Daoy (cell line): ENCODE measurements around the gene DMBX1. TPM values are rescaled to one million over a fixed set of nuclear protein-coding genes. Genes with fewer than 3 reads are reported as not detected.

Experiments used
- DNase-seq: peaks from one replicate; pipeline ENCODE4 v3.0.0-alpha.2; 2015; ENCODE audit warnings: low read depth
- total RNA-seq: library from RNA; depleted of rRNA; stranded (reverse); fragments of >200 nt; shearing (Covaris generic); gene quantifications from 2 replicates; pipeline ENCODE4 v1.2.3, GENCODE V29; 2014

The DMBX1 gene
- total RNA-seq, 1 experiment from 2014 or later: 0.80 TPM

DNA sequence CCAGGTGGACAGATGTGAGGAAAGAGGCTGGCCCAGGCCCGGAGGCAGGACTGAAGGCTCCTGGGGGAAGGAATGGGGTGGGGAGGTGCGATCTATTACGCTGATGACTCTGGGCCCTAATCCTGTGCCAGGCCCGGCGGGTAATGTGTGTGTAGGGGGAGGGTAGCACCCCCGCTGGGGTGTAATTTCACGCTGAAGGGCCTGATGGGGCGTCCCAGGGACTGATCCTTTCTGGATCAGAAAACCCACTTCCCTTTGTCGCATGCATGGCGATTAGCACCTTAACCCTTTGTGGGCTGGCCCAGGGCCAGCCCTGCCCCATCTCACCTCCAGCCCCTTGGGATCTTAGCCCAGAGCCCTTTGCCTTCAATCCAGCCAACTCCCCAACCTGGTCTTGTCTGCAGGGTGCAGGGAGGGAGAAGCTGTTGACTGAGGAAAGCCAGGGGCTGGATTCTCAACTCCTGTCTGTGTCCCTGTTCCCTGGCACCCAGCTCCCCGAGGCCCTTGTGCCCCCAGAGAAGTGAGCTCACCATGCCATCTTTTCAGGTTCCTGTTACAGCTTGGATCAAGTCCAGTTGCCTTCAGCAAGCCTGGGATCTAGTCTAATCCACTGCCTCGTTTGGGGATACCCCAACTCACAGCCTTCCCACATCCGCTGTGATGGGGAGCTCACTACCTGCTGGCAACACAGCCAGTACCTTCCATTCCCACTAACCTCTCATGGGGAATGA is 35.8 kb downstream of the DMBX1 start:
- DNase-seq: peak; percentile 50

- no peak for DNase-seq
Observed at GRCh38 chr1:46526013-46526690, 36.5 kb downstream of the DMBX1 start.

DNA sequence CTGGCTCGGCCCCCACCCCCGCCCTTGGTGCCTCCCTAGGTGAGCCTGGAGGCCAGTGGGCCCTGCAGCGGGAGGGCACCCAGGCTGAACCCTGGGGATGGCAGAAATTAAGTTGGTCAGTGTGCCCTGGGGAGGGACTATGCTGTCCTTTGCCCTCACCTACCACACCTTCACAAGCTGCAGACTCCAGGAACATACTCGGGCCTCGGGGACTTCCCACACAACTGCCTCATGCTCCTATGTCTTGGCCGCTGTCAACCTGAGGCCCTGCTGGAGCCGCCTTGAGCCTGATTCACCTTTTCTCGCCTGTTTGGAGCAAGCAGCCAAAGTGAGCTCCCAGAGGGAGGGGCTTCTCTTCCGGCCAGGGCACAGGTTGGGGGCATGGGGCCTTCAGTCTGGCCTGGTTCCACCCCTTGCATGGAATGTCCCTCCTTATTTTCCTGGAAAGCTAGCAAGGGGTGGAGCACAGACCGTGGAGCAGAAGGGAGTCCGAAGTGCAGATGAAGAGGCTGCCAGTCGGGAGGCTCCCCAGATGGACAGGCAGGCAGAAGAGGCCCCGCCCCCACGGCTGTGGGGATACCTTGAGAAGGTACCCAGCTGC is 37.2 kb downstream of the DMBX1 start:
- DNase-seq: no peak

DNA sequence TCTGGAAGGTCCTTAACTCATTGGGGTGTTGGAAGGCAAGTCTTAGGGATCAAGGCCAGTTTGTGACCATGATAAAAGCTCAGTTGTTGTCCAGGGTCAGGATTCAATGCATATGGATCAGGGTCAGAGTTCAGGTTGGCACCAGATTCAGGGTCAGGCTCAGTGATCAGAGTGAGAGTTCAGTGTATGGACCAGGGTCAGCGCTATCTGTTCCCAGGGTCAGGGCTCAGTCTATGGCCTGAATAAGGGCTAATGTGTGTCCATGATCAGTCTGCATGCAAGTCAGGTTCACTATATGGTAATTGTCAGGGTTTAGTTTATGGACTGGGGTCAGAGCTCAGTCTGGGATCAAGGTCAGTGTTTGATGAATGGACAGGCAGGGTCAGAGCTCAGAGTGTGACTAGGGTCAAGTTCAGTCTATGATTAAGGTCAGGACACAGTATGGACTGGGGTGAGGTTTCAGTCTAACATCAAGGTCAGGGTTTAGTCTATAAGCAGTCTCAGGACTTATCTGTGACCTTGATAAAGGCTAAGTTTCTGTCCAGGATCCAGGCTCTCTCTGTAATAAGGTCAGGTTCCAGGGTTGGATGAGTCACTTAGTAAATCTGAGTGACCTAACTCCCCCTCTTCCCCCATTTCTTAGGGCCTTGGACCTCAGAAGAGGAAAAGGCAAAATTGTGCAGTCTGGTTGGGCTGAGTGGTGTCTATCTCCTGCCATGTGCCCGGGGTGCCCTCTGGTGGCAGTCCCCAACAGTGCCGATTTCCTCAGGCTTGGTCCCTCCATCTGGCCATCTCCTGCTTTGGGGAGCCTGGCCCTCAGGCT is 38.0 kb downstream of the DMBX1 start:
- DNase-seq: peak; percentile 87

DNA sequence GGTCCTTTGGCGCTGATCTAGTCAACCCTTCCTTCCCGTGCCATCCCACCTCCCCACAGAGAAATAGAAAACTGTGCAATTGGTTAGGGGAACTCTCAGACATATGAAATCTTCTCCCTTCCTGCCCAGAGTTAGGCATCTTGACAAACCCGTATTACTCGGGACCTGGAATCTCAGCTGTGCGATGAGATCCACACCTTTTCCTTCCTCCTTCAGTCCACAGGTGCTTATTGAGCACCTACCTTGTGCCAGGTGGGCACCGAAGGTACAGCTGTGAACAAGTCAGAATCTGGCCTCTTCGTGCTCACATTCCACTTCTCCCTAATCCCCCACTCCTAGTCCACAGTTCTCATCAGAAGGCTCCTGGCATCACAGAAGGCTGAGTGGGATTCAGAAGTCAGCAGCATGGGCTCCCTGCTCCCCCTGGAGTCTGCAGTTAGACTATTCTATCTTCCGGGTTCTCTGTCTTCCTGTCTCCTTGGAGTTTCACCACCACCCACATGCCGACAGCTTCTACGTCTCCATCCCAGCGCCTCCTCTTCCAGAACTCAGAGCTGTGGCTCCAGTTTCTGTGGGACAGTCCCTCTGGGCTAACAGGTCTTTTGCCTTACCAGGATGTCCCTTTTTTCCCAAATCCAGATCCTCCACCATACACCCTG is 38.8 kb downstream of the DMBX1 start:
- peak; percentile 45 for DNase-seq

- DNase-seq: no peak
Observed at GRCh38 chr1:46529031-46529630, 39.5 kb downstream of the DMBX1 start.

GRCh38 chr1:46530311-46530710 is 40.7 kb downstream of the DMBX1 start:
- DNase-seq: no peak

DNA sequence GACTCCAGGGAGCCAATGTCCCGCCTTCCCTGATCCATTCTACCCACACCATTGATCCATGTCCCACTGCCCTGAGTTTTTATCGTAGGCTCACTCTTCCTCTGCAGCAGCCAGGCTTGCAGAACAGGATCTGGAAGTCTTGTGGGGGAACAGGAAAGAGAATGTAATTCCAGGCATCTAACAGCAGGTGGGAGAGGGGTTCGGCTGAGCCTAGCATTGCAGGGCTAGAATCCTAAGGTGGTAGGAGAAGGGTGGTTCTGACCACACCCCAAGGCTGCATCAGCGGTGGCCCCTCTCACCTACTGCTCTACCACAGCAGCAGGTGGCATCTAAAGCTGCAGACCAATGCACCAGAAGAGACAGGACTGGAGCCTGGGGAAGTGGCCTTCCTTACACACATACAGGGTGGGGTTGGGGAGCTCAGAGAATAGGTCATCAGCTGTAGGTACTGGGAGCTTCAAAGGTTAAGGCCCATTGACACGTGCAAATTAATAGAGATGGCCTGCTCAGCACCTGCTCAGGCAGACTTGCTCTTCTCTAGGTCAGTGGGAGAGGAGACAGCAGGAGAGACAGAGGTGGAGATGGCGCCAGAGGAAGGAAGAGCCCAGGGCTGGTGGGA is 41.3 kb downstream of the DMBX1 start:
- no peak for DNase-seq

GRCh38 chr1:46532095-46532494 is 42.5 kb downstream of the DMBX1 start:
- DNase-seq: no peak

DNA sequence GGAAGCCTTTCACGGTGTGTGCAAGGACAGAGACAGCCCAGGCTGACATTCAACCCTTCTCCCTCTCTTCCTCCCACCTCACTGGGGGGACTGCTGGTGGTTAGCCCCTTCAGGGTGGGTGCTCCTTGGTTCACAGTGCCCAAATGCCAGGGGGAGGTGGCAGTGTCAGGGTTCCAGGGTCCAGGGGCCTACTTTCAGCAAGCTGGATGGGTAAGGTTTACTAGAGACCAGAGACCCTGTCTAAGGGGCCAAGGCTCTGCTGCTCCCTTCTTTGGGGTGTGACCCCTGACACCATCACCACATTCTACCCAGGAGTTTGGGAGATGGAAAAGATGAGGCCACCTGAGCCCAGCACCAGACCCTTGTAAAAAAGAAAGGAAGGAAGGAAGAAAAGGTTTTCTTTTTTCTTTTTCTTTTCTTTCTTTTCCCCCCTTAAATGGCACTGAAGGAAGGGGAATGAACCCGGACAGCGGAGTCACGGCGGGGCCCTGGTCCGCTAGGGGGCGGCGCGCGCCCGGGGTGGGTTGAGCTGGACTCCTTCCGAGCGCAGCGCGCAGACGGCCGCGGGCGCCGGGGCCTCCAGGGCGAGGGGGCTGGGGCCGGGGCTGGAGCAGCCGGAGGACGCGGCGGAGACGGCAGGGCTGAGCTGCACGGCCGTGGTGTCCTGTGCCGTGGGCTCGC is 43.0 kb downstream of the DMBX1 start:
- DNase-seq: peak; percentile 73

DNA sequence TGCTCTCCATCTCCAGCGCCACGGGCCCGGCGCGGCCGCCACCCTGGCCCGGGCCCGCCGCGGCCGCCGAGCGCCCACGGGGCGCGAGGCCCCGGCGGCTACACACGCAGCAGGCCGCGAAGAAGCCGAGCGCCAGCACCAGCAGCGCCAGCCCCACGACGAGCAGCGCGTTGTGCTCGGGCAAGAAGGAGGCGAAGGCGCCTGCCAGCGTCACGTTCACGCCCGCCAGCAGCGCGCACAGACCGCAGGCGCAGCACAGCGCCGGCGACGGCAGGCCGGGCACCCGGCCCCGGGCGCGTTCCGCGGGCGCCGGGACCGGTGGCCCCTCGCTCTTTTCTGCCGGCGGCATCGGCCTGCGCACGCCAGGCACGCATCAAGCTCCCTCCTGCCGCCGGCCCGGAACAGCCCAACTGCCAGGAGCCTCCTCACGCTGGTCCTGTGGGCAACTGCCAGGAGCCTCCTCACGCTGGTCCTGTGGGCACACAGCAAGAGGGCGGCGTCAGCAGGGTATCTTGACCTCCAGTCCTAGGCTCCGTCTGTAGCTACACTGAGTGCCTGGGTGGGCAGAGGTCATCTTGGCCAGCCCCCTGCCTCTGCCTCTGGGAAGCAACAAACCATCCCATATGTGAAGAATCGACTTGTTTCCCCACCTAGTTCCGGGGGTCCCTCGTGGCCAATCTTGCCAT is 43.7 kb downstream of the DMBX1 start:
- DNase-seq: peak; percentile 44

DNA sequence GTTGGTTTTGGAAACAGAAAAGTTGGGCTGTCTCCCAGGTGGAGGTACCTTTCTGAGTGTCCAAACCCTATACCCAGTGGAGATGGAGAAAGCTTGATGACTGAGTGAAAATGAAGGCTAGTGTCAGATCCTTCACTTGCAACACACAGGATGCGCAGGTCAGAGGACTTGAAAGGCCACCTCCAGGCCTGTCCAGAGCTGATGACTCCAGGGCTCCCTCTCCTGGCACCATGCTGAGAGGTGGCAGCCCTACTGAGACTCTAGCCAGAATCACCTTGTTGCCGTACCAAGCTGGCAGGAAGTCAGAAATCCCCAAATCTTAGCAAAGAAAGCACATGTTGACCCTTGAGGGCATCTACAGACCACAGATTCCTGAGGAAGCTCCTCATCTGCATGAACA is 45.4 kb downstream of the DMBX1 start:
- no peak for DNase-seq

- DNase-seq: no peak
Observed at GRCh38 chr1:46536527-46536926, 46.9 kb downstream of the DMBX1 start.

DNA sequence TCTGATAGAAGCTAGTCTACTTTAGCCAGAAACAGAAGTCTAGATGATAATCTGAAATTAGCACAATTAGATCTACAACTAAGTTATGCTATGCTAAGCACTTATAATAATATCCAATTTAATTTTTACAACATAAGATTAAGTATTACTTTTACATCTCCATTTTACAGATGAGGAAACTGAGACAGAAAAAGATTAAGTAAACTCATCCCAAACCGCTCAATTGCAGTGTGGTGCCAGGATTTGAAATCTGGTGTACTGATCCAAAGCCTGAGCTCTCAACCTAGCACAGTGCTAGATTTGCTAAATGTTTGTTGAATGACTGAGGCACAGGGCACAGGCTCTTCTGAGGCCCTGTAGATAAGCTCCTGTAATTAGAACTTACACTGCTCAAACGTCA is 48.0 kb downstream of the DMBX1 start:
- no peak for DNase-seq

DNA sequence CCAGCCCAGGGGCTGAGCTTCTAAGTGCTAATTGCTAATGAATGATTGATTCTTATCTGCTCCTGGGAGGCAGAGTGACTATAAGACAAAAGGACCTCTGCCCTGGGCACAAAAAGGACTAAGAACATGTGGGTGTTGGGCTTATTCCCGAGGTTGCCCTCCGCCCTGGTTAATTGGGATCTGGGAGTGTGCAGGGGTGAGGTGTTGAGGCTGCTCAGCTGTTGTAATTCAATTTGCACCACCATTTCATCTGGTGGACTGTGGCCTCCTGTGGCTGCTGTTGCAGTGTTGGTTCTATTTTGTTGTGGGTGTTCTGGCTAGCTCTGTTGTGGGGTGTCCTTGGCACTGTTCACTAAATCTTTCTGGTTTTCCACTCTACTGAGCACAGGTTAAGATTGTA is 48.5 kb downstream of the DMBX1 start:
- no peak for DNase-seq
